Posterior cingulate gyrus (tissue), 11 donors: ENCODE data around the gene CAV3.

Experiments
- DNase-seq, 10 donors: peaks; one replicate each; pipeline versions ENCODE4 v3.0.0 to v3.0.0-alpha.2; 2020 to 2021; ENCODE audit warnings: mixed read lengths in 3 of 10
- intact Hi-C: fragments of 100-400 bp; cut with DNase I; formaldehyde crosslinking; loops from one replicate; pipeline ENCODE4 v1.15.1; 2023

Gene CAV3

DNA sequence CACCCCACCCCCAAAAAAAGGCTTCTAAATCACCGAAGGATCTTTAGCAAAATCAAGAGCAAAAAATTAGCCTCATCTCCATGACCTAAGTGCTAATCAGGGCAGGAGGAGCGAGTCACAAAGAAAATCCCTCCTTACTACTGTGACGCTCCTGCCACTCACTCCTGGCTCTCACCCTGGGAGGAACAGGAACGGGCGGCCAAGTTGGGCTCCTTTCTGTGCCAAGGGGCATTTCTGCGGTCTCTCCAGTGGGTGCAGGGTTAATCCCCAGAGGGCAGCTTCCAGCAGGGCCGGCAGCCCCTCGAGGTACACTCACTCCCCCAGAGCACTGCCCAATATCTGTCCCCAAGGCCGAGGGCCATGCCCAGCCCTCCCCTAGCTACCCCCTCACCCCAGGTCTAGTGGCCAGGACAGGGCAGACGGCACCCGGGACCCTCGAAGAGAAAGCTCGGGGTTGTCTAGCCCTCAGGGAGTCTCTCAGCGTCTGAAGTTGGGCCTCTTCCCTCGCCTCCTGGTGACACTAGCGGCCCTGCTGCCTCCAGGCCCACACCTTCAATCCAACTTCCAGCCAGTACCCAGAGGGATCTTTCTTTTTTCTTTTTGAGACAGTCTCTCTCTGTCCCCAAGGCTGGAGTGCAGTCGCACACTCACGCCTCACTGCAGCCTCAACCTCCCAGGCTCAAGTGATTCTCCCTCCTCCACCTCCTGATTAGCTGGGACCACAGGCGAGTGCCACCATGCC is 706 bp downstream of the CAV3 start:
- no peak for DNase-seq
- intact Hi-C loops = no loop called here

DNA sequence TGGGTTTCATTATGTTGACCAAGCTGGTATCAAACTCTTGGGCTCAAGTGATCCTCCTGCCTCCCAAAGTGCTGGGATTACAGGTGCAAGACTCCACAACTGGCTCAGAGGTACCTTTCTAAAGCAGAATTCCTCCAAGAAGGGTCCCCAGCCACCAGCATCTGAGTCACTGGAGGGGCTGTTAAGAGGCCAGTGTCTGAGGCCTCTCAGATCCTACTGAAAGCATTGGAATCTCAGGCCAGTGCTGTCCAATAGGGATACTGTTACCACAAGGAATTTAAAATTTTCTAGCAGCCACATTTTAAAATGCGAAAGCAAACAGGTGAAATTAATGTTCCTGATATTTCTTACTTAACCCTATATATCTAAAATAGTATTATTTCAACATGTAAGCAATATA is 1.3 kb downstream of the CAV3 start:
- DNase-seq = no peak

DNA sequence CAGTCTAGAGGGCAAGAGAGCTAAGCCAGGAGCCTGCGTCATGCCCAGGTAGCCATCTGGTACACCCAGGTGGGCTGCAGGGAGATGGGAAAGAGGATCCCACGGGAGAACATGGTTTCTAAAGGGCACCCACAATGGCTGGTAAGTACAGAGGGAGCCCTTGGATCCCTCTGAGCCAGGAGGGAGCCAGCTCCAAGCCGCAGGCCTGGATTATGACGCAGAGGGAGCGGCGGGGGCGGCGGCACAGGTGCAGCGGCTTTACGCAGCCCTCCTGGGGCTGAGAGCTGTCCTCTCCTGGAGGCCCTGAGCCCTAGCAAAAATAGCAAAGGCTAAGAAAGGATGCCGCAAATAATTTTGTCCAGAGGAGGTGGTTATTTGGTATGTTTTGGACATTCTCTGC is 2.8 kb downstream of the CAV3 start:
- intact Hi-C loops = no loop called here
- DNase-seq = no peak

More for the DNA sequence above, 1.3 kb downstream of the CAV3 start:
- intact Hi-C loops = no loop called here

DNA sequence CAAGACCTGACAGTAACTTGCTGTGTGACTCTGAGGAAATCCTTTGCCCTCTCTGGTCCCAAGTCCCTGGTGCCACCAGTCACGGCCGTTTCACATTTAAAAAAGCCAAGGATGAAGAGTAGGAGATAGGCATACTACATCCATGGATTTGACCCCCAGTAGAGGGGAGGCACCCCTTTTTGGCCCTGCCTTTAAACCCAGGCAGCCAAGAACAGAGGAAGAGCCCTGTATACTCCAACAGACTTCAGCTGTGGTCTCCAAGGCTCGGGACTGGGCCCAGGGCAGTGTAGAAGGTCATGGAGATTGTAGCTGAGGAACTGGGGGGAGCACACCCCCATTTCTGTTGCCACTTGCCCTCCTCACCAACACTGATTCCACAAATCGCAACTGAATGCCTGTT is 3.7 kb downstream of the CAV3 start:
- peak in 1 of 10 donors; percentile 27 for DNase-seq
- intact Hi-C loops = no loop called here

DNA sequence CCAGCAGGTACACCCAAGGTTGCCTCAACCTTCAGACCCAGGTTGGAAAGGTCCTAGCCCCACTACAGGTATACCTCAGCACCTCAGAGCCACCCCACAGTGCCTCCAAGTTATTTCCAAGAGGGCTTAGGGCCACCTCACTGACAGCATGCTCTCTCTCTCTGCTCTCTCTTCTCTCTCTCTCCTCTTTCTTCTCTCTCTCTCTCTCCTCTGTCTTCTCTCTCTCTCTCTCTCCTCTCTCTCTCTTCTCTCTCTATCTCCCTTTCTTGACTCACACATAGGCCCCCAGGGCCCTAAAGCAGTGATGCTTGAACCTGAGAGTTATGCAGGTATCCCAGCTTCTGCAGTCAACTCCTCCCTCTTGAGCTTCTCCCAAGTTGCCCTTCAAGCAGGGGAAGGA is 4.2 kb downstream of the CAV3 start:
- intact Hi-C loops = no loop called here
- no peak for DNase-seq

DNA sequence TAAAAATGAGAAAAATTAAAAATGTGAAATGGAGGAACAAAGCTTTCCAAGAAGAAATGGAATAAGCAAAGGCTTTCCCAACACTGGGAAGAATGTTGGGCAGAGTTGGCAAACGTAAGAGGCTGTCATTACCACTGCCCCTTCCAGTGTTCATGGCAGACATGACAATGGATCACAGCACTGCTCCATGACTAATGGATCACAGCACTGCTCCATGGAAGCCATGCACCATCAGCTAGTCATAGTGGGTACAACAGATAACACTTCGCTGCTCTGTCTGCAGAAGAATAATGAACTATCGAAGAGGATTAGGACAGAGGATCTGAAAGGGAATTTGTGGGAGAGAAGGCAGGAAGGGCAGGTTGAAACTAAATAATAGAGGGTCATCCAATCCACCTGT is 5.0 kb downstream of the CAV3 start:
- DNase-seq = no peak
- intact Hi-C loops = no loop called here

DNA sequence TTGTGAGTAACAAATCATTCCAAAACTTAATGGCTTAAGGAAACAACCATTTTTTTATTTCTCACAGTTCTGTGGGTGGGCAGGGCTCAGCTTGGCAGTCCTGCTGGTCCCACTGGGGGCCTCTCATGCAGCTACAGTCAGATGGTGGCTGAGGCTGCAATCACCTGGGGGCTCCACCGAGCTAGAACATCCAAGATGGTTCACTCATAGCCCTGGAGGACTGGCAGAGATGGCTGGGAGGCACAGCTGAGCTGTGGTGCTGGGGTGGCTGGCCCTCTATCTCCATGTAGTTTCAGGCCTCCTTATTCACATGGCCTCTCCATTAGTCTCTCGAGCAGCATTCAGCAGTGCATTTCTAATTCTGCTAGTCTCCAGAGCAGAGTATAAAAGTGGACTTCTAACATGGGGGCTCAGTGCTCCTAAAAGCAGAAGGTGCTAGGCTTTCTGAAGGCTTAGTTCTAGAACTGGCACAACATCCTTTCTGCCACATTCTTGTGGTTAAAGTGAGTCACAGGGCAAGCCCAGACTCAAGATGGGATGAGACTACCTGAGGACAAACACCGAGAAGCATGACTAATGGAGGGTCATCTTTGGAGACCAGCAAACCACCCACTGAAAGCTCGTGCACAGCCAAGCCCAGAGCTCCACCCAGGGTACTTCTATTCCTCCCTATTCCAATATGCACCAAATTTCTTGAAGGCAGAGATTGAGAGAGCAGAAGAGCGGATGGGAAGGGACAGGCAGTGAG is 6.3 kb downstream of the CAV3 start:
- peak in 1 of 10 donors; percentile 68 for DNase-seq
- intact Hi-C loops = no loop called here

DNA sequence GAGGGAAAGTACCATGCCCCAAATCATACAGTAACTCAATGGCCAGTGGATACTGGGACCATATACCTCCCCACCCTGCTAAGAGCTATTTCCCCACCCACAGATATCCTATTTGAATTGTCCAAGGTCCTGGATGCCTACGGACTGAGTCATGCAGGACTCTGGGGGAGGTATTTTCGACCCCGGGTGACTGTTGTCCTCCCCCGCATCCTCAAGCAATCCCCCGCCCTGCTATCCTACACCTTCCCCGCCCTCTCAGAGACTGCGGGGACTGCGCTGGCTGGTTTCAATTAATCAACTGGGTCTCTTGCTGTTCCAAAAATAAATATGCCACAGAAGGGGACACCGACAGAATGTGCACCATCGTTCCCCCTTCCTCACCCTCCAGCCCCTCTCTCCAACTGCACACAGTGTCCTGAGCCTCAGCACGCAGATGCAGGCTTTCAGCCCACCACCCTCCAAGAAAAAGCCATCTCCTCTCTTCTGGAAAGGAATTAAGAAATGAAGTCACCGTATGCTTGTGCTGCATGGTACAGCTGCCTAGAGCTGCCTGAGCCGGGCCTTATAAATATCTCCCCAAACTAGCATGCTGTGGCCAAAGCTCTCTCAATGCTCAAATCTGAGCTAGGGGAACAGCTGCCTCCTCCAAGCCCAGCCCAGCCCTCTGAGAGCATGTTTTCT is 8.1 kb downstream of the CAV3 start:
- intact Hi-C loops = no loop called here
- DNase-seq = peak in 1 of 10 donors; percentile 45

DNA sequence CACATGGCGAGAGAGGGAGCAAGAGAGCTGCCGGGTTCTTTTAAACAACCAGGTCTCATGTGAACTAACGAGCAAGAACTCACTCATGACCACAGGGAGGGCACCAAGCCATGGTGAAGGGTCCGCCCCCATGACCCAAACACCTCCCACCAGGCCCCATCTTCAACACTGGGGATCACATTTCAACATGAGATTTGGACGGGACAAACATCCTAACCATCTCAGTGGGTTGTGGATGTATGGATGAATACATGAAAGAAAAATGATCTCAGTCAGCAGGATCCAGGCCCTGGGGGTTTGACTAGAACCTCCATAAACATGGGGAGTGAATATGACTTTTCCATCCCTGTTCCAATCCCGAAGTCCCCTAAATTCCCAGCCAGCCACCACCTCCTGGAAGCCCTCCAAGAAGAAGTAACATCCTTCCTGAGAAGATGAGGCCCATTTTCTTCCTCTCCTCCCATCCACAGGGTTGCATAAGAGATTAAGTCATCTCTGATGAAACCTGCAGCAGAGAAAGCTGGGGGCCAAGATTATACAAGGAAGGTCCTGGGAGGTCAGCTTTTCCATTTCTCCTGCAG is 9.5 kb downstream of the CAV3 start:
- intact Hi-C loops = no loop called here
- DNase-seq = peak in 1 of 10 donors; percentile 12

DNA sequence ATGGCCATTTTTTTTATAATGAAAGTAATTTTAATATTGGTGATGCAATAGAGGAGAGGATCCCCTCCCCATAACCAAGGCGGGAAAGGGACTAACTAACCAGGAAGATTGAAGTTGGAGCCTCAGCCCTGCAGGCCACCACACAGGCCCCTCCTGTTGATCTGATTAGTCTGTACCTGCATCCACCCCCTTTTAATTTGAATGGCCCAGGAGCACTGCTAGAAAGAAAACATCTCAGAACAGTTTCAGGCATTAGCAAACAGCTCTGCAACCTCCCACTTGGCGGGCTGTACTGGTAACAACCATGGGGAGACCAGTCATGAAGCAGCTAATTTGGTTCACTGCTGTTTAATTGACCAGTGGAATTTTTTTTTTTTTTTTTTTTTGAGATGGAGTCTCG is 10.3 kb downstream of the CAV3 start:
- intact Hi-C loops = no loop called here
- peak in 1 of 10 donors; percentile 49 for DNase-seq

DNA sequence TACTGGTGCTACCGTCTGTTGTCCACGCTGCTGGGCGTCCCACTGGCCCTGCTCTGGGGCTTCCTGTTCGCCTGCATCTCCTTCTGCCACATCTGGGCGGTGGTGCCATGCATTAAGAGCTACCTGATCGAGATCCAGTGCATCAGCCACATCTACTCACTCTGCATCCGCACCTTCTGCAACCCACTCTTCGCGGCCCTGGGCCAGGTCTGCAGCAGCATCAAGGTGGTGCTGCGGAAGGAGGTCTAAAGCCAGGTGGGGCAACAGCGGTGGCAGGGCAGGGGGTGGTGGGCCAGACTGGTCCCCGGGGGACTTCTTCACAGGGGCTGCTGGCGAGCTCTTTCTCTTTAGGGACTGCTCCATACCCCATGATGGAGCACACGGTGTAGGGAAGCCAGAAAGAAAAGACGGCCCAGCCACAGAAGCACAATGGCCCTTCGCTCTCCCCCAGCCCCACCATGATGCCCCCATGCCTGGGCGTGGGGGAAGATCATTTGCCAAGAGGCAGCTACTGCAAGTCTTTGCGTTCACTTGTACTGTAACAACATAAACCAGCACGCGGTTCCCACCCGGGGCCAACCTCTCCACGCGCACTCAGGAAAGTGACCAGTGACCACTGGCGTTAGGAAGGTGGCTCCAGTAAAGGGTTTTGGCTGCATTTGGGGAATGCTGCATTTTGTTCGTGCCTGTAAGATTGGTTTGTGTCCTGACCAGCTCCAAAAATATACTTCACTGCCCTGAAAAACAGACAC is 12.2 kb downstream of the CAV3 start:
- intact Hi-C loops = no loop called here

DNA sequence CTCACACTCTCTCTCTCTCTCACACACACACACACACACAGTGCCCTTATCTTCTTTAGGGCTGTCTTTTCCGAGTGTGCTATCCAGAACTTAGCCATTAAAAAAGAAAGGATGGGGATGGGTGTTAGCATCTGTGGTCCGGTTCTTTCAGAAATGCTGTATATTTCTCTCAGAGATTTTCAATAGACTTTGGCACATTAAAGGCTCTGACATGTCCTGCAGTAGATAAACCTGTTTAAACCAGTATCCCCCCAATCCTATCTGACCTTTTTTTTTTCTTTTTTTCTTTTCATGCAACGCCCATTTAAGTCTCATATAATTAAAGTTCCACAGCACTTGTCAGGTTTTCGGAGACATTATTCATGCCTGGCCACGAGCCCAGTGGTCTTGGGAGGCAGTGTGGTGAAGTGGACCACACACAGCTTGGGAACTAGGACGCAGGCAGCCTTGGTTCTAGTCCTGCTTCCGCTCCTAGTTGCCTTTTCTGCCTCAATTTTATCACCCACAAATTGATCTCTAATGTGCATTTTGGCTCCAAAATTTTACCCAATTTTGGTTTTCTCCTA is 13.3 kb downstream of the CAV3 start:
- intact Hi-C loops = no loop called here
- no peak for DNase-seq

More for the DNA sequence above, 12.2 kb downstream of the CAV3 start:
- DNase-seq = peak in 1 of 10 donors; percentile 61

DNA sequence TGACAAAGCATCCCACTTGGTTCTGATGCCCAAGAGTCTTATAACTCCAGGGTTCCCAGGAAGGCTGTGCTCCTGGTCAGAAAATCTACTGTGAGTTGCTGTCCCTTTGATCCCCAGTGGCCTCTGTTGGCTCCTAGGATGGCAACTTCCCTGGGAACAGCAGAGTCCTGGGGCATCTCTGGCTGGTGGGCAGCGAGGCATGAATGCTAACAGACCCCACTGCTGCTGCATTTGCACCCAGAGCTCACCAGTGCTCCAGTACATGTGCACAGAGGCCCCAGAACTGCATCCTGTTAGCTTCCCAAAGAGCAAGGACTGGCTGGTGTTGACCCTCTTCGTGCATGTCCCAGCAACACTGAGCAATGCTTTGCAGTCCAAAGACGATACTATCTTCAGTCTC is 15.7 kb downstream of the CAV3 start:
- intact Hi-C loops = no loop called here
- peak in 1 of 10 donors; percentile 73 for DNase-seq

DNA sequence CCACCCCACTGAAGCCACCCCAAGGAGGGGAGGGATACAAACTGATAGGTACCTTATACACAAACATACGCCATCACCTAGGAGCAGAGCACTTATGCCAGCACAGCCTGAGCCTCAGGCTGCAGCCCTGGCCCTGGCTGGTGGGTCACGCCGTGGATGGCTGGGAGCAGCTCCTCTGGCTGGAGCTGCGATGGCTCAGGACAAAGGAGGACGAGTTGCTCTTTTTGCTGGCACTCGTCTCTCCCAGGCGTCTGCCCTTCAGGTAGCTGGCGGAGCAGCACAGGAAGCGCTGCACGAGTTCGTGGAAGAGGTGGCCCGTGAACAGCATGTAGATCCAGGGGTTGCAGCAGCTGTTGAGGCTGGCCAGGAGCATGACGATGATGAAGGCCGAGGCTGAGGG is 19.2 kb downstream of the CAV3 start:
- intact Hi-C loops = no loop called here
- DNase-seq = peak in 1 of 10 donors; percentile 19

DNA sequence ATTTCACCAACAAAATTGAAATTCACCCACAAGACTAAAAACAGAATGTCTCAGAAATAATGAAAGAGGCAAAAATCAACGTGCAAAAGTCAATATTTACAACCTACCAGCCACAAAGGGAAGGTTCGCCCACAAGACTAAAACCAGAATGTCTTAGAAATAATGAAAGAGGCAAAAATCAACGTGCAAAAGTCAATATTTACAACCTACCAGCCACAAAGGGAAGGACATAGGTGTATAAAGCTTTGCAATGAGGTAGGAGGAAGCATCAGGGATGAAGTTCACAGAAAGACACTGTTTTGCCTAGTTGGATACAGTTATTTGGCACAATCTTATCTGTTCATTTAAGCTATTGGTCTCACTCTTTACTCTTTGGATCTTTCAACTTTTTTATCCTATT is 21.5 kb downstream of the CAV3 start:
- no peak for DNase-seq
- intact Hi-C loops = no loop called here

DNA sequence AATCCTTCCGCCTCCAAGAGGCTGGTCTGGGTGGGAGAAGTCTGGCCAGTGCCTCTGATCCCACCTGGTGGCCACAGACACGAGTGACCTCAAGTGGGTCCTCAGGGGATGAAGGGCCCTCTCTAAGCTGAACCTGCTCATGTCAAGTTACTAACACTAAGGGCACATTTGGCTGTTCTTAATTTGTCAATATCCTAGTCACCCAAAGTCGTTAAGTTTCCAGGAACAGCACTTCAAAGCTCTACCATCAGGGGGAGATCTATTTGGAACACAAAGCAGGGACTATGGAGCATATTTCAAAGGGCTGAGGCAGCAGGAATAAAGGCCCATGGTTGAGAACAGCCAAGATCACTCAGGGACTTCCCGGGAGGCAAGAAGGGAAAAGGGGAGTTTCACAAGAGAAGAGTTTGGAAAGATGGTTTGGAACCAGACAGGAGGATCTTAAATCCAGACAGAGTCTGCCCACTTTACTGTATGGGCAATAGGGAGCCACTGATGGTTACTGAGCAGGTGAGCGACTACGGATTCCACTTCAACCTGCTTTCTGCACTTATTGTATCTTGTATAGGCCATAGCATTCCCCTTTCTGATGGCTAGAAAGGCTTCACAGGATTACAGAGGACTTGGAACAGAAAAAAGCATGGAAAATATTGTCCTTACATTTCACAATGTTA is 22.1 kb downstream of the CAV3 start:
- intact Hi-C loops = no loop called here
- DNase-seq = no peak

DNA sequence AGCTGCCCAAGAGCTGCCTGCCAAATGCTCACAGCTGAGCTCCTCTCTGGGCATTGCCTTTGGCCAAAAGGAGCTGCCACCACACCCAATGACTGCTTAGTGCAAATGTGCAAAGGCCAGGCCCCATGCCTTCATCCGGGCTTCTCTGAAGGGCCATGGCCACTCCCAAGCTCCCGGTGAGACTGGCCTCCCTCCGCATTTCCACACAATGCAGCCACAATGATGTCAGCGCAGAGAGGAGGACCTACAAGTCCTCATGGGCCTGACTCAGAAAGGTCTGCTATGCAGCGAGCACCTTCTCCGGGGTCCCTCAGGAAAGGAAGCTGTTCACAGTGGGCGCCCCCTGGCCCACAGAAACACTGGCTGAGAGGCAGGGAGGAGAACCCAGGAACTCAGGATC is 23.1 kb downstream of the CAV3 start:
- intact Hi-C loops = no loop called here
- no peak for DNase-seq

DNA sequence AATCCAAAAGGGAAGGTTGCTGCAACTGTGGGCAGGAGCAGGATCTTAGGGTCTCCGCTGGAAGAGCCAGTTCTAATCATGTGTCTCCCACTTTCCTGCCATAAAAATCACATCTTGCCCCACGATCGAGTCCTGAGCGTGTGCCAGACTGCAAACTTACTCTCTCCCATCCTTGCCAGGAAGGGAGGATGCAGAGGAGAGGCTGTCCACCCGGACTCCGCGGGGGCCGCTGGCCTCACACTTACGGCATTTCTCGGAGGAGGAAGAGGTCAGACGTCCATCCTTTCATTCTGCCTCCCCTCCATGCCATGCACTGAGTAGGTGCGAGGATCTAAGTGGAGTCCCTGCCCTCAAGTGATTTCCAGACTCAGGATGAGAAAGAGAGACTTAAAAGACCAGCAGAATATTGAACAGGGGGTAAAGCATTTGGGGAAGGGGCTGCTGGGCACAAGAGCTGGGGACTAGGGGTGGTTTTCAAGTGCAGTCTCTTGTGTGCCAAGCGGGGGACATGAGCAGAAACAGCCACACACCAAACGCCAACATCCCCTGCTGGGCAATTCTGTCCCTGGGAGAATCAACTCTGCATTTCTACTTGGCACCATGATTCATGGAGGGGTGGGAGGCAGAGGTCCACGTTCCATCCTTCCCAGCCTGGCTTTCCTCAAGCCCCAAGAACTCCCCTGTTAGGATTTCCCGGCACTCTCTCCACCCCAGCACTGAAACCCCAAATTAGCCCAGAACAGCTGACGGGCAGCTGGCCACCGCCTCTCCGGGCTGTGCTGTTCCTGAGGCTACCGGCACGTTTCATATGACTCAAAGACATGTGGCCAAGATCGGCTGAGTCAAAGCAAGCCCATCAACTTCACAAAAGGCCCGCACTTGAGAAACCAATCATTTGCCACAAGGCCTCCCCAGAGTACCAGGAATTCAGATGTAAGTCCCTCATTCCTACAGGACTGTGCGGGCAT is 24.2 kb downstream of the CAV3 start:
- intact Hi-C loops = no loop called here
- no peak for DNase-seq
